ENCODE results near the gene CCL20.
A peak's percentile ranks its signal among the peaks of the same experiment; 100 is the strongest.
"Not testable (repeated sequence)": the region's sequence is repeated elsewhere in the genome, so short reads cannot be mapped to it uniquely, and the experiment has no call there.

The CCL20 gene

GRCh38 chr2:227834916-227835650 lies 21.4 kb downstream of the CCL20 start:
- no peak for DNase-seq (ENCODE audit: low spot score)

DNA sequence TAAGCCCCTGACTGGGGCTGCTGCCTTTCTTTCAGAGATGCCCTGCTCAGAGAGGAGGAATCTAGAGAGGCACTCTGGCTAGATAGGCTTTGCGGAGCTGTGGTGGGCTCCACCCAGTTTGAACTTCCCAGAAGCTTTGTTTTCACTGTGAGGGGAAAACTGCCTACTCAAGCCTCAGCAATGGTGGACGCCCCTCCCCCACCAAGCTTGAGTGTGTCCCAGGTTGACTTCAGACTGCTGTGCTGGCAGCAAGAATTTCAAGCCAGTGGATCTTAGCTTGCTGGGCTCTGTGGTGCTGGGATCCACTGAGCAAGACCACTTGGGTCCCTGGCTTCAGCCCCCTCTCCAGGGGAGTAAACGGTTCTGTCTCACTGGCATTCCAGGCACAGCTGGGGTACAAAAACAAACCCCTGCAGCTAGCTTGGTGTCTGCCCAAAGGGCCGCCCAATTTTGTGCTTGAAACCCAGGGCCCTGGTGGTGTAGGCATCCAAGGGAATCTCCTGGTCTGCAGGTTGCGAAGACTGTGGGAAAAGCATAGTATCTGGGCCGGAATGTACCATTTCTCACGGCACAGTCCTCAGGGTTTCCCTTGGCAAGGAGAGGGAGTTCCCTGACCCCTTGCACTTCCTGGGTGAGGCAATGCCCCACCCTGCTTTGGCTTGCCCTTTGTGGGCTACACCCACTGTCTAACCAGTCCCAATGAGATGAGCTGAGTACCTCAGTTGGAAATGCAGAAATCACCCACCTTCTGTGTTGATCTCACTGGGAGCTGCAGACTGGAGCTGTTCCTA lies 25.9 kb downstream of the CCL20 start:
- not testable (repeated sequence) for DNase-seq (ENCODE audit: low spot score)

- DNase-seq (ENCODE audit: low spot score): no peak
These were observed 33.2 kb downstream of the CCL20 start for GRCh38 chr2:227846831-227847230.

DNA sequence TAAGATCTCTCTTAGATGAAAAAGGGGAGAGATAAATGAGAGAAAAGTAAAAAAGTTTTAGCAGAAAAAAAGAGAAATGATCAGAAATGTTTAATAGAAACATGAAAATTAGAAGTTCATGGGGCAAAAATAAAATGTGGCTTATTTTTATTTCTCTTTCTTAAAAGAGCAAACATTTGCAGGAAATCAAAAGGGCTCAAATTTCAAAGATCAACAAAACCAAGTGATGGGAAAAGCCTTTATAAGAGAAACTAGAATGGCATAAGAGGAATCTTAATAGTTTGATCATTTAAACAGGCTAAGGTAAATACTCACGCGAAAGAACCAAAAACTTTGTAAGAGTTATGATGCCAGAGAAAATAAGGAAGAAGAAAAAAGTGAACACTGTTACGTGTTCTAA lies 34.5 kb downstream of the CCL20 start:
- no peak for DNase-seq (ENCODE audit: low spot score)

GRCh38 chr2:227848586-227848985 lies 34.9 kb downstream of the CCL20 start:
- DNase-seq (ENCODE audit: low spot score): no peak

DNA sequence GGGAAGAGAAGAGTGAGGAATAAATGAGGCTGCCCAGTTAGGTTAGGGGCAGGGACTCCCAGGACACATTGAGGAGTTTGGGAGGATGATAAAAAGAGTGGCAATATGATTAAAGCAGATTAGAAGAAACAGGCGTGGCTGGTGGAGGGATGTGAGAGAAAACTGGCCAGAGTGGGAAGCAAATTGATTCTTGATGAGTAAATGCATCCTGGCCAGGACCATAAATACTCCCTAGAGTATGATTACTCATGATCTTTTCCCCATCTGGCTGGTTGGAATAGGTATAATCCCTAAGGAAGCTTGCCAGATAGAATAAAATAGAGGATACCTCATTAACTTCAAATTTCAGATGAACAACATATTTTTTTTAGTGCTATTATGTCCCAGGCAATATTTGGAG lies 36.3 kb downstream of the CCL20 start:
- no peak for DNase-seq (ENCODE audit: low spot score)

GRCh38 chr2:227853204-227853629 lies 39.6 kb downstream of the CCL20 start:
- no peak for DNase-seq (ENCODE audit: low spot score)

DNA sequence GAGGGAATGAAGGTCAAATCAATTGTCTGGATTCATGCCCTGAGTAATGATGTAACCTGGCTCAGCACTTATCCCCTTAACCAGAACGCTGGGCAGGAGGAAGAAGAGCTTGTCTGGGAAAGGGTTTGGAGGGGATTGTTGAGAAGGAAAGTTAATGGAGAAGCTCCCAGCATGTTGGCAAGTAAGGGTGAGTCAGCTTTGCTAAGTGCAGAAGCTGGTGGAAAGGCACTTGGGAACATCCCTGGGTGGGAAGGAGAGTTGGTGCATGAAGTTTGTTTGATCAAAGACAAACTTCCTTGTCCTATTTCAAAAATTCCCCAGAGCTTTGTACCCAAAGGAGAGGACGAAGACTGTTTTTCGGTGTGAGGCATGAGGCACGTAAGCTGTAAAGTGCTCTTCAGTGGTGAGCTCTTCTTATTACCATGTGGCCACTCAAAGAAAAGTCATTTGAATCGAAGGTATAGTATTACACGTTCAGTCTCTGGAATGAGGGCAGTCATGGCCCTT lies 40.2 kb downstream of the CCL20 start:
- no peak for DNase-seq (ENCODE audit: low spot score)

- DNase-seq (ENCODE audit: low spot score): no peak
These were observed 41.8 kb downstream of the CCL20 start for GRCh38 chr2:227855440-227855839.

- no peak for DNase-seq (ENCODE audit: low spot score)
These were observed 43.1 kb downstream of the CCL20 start for GRCh38 chr2:227856697-227857096.

DNA sequence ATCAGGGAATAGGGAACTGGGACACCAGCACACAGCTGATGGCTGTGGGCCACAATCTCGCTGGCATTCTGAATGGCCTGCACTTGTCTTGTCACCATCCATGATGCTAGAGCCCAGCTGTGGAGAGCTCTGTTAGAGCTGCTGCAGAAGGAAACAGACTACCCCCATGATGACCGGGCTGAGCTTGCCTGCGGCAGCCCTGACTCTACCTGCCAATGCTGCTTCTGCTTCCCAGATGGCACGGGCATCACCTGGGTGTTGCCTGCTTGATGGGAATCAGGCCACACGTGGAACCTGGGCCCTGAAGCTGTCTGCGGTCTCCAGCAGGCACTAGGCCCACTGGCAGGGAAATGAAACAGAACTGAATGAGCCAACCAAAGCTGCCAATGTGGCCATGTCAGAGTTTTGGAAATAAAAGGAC lies 46.6 kb downstream of the CCL20 start:
- no peak for DNase-seq (ENCODE audit: low spot score)

DNA sequence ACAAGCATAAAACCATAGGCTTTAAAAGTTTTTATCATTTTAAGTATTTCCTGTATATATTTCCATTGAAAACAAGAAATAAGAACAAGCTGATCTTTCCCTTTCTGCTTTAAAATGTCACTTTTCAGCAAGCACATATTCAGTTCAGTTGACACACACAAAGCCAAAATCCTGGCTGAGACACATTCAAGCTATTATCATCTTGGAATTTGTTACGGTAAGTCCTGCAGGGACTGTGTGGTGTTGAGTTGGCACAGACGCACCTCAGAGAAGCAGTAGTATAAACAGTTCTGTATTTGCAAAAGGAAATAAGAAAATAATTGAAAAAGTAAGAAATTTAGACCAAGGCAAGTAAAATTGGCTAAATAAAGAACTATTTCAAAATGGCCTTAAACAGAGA lies 47.4 kb downstream of the CCL20 start:
- no peak for DNase-seq (ENCODE audit: low spot score)

DNA sequence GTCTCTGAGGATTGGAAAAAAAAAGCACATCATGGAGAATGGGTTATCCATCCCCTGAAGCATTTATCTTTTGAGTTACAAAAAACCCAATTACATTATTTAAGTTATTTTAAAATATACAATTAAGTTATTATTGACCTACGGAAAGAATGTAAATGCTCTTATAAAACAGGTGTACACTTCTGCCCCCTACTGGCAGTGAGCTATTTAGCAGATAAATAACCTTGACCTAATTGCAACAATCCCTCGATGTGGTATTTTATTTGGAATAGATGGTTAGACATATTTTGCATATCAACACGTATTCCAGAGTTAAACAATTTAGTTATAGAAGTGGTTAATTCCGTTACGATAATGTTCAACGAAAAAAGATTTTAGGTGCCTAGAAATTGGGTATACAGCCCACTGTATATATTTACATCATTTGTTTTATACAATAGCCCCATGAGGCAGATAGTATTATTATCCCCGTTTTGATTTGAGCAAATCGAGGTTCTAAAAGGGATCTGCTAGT lies 48.6 kb downstream of the CCL20 start:
- peak; percentile 64 for DNase-seq (ENCODE audit: low spot score)

- DNase-seq (ENCODE audit: low spot score): no peak
These were observed 49.3 kb downstream of the CCL20 start for GRCh38 chr2:227862741-227863588.

DNA sequence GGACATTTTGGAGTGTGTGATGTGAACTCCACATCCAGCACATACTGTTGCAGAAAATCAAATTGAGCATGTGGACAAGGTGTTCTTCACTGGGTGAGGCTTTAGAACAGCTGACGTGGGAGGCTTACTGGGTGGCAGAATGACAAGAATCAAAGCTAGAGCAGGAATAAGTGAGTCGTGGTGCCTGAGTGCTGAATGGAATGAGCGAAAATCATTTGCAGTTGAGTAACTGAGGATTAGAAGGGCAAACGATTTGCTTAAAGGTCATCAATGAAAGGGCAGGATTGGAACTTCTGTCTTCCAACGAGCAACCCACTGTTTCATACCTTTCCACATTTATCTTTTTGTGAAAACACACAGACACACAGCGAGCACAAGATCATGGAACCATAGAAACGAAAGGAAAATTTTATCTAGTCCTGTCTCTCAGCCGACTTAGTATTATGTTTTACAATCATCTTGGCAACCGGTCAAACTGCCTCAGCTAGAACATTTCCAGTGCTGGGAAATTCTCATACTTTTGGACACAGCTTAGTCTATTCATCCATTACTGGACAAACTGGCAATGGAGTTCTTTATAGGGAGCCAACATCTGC lies 50.6 kb downstream of the CCL20 start:
- no peak for DNase-seq (ENCODE audit: low spot score)

DNA sequence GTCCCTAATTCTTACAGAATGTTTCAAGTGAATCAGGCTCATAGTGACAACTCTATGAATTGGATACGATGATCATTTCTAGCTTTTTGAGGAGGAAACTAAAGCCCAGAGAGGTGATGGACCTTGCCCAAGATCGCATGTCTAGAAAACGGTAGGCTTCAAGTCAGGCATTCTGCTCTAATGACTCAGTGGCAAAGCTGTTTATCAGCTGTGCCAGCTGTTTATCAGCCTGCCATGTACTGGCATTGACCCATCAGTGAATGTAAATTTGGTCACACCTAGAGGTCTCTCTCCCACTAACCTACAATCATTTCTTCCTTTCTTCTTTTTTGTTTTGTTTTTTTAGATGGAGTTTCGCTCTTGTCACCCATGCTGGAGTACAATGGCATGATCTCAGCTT lies 51.6 kb downstream of the CCL20 start:
- DNase-seq (ENCODE audit: low spot score): peak; percentile 78
